Liver (tissue), 9 donors: ENCODE results near the gene AFAP1. TPM values are rescaled to one million over a fixed set of nuclear protein-coding genes. Genes with fewer than 3 reads are reported as not detected.

ENCODE experiments used
- DNase-seq: peaks from one replicate; pipeline ENCODE4 v3.0.0-alpha.2; 2017; ENCODE audit warnings: low spot score
- H3K27ac ChIP-seq, 2 donors: one replicate each; pipeline ENCODE4 v1.7.0; 2013; ENCODE audit warnings: inconsistent platforms in 2 of 2, low read length in 2 of 2, control low read depth in 1 of 2, low read depth in 1 of 2, mild to moderate bottlenecking in 1 of 2
- H3K27me3 ChIP-seq, 4 donors: one replicate each; pipeline versions ENCODE4 v1.6.1 to v1.7.0; 2013; ENCODE audit warnings: low read length in 3 of 4, inconsistent platforms in 1 of 4, mild to moderate bottlenecking in 1 of 4, moderate library complexity in 1 of 4; ENCODE audit not compliant: control insufficient read depth in 4 of 4, insufficient read depth in 4 of 4
- H3K36me3 ChIP-seq, 4 donors: one replicate each; pipeline versions ENCODE4 v1.6.1 to v1.7.0; 2013; ENCODE audit warnings: low read length in 3 of 4, mild to moderate bottlenecking in 3 of 4, low read depth in 1 of 4, moderate library complexity in 1 of 4; ENCODE audit not compliant: control insufficient read depth in 4 of 4, insufficient read depth in 3 of 4
- H3K4me1 ChIP-seq, 4 donors: one replicate each; pipeline versions ENCODE4 v1.6.1 to v1.7.0; 2013; ENCODE audit warnings: low read length in 3 of 4, mild to moderate bottlenecking in 3 of 4, moderate library complexity in 1 of 4; ENCODE audit not compliant: control insufficient read depth in 4 of 4, insufficient read depth in 4 of 4
- H3K4me3 ChIP-seq, 3 donors: one replicate each; pipeline versions ENCODE4 v1.6.1 to v1.7.0; 2013; ENCODE audit warnings: low read length in 3 of 3, control low read depth in 1 of 3, low read depth in 1 of 3, mild to moderate bottlenecking in 1 of 3
- H3K9ac ChIP-seq, 2 donors: one replicate each; pipeline ENCODE4 v1.7.0; 2013; ENCODE audit warnings: low read length in 2 of 2, mild to moderate bottlenecking in 2 of 2, moderate library complexity in 2 of 2, control low read depth in 1 of 2, low read depth in 1 of 2
- H3K9me3 ChIP-seq, 4 donors: one replicate each; pipeline versions ENCODE4 v1.6.1 to v1.7.0; 2013; ENCODE audit warnings: low read length in 3 of 4; ENCODE audit not compliant: control insufficient read depth in 4 of 4
- ATF3 ChIP-seq: IDR thresholded peaks from 2 replicates; pipeline ENCODE4 v1.6.1; 2016; ENCODE audit warnings: antibody characterized with exemption
- CTCF ChIP-seq: fragments of 150-350 bp; IDR thresholded peaks from 2 replicates; pipeline ENCODE4 v1.5.1; 2017; ENCODE audit warnings: improper control_type of control experiment, low read depth, low read length; ENCODE audit not compliant: missing input control
- EGR1 ChIP-seq, 2 donors: IDR thresholded peaks; 2 replicates each; pipeline ENCODE4 v1.6.1; 2016 to 2018; ENCODE audit warnings: antibody characterized with exemption in 2 of 2, low read depth in 2 of 2
- FOXA1 ChIP-seq: IDR thresholded peaks from 2 replicates; pipeline ENCODE4 v1.6.1; 2016; ENCODE audit warnings: antibody characterized with exemption
- FOXA2 ChIP-seq: IDR thresholded peaks from 2 replicates; pipeline ENCODE4 v1.6.1; 2016; ENCODE audit warnings: antibody characterized with exemption
- HNF4A ChIP-seq, 2 donors: conservative IDR thresholded peaks; 2 replicates each; pipeline ENCODE4 v1.6.1; 2016; ENCODE audit warnings: antibody characterized with exemption in 2 of 2, mild to moderate bottlenecking in 2 of 2
- HNF4G ChIP-seq: IDR thresholded peaks from 2 replicates; pipeline ENCODE4 v1.6.1; 2016; ENCODE audit warnings: antibody characterized with exemption
- JUND ChIP-seq, 2 donors: IDR thresholded peaks; 2 replicates each; pipeline ENCODE4 v1.6.1; 2016; ENCODE audit warnings: antibody characterized with exemption in 2 of 2
- MAX ChIP-seq: IDR thresholded peaks from 2 replicates; pipeline ENCODE4 v1.6.1; 2016; ENCODE audit warnings: antibody characterized with exemption
- NR2F2 ChIP-seq: IDR thresholded peaks from 2 replicates; pipeline ENCODE4 v1.6.1; 2016; ENCODE audit warnings: antibody characterized with exemption
- RAD21 ChIP-seq, 2 donors: IDR thresholded peaks; 2 replicates each; pipeline ENCODE4 v1.6.1; 2016; ENCODE audit warnings: antibody characterized with exemption in 2 of 2, mild to moderate bottlenecking in 2 of 2
- REST ChIP-seq: IDR thresholded peaks from 2 replicates; pipeline ENCODE4 v1.6.1; 2016; ENCODE audit warnings: antibody characterized with exemption, mild to moderate bottlenecking
- RXRA ChIP-seq, 2 donors: IDR thresholded peaks; 2 replicates each; pipeline ENCODE4 v1.6.1; 2017 to 2018; ENCODE audit warnings: antibody characterized with exemption in 2 of 2, mild to moderate bottlenecking in 1 of 2
- SP1 ChIP-seq: IDR thresholded peaks from 2 replicates; pipeline ENCODE4 v1.6.1; 2018; ENCODE audit warnings: antibody characterized with exemption, mild to moderate bottlenecking
- TAF1 ChIP-seq: conservative IDR thresholded peaks from 2 replicates; pipeline ENCODE4 v1.6.1; 2016; ENCODE audit warnings: antibody characterized with exemption, mild to moderate bottlenecking
- YY1 ChIP-seq: IDR thresholded peaks from 2 replicates; pipeline ENCODE4 v1.6.1; 2016; ENCODE audit warnings: antibody characterized with exemption, mild to moderate bottlenecking
- WGBS: extraction: QIAGEN DNeasy Blood & Tissue Kit; methylation state at CpG from one replicate; pipeline ENCODE4 v1.1.7; 2013; 5-methylcytosine and 5-hydroxymethylcytosine counted together
- polyA plus RNA-seq, 2 donors: library from polyadenylated mRNA; stranded (reverse) in 1 of 2; unstranded in 1 of 2; fragments of 200-250 nt in 1 of 2; fragments of >200 nt in 1 of 2; fragmentation: Nextera tagmentation in 1 of 2; extraction: Ambion mirVana in 1 of 2; gene quantifications; one replicate each; pipeline versions ENCODE4 v1.2.1 to v1.2.3, GENCODE V29; 2013 to 2015
- total RNA-seq, 2 donors: library from RNA; depleted of rRNA; stranded (reverse); fragments of >200 nt; gene quantifications; one replicate each; pipeline ENCODE4 v1.2.3, GENCODE V29; 2014
- donor health status: healthy.
- donor health status: healthy.
- donor health status: healthy.
- donor health status: healthy.
- donor health status: healthy.

AFAP1 gene
- total and polyA plus RNA-seq, 4 donors, result 0.40 to 3.2 (median 1.6) TPM

- Histone ChIP-seq H3K27me3 (no peaks in the 10 kb centered on the region), H3K36me3 (no peaks in the 10 kb centered on the region), H3K4me1 (no peaks in the 10 kb centered on the region), H3K9me3 (no peaks in the 10 kb centered on the region), H3K4me3 (no peak overlapping the region), H3K27ac (no peak overlapping the region), H3K9ac (no peak overlapping the region)
- TF ChIP-seq RXRA (IDR thresholded peaks at IDR 0.05) (no peak), HNF4A (conservative IDR thresholded peaks at IDR 0.05) (no peak), ATF3 (no peak), FOXA1 (no peak), REST (no peak), YY1 (no peak), MAX (no peak), FOXA2 (no peak), RAD21 (IDR thresholded peaks at IDR 0.05) (no peak), NR2F2 (no peak), JUND (IDR thresholded peaks at IDR 0.05) (no peak)
- WGBS, result 90% methylated on average over 12 of the region's 12 CpGs
- DNase-seq, result no peak
These were observed 174.0 kb downstream of the AFAP1 start for GRCh38 chr4:7765666-7766065.

GRCh38 chr4:7764466-7764865 is 175.2 kb downstream of the AFAP1 start:
- Histone ChIP-seq H3K9me3 (no peaks in the 10 kb centered on the region), H3K36me3 (no peaks in the 10 kb centered on the region), H3K27ac (no peak overlapping the region), H3K9ac (no peak overlapping the region), H3K27me3 (no peaks in the 10 kb centered on the region), H3K4me3 (no peak overlapping the region), H3K4me1 (no peaks in the 10 kb centered on the region)
- no peak for DNase-seq
- 84% methylated on average over 5 of the region's 5 CpGs for WGBS
- TF ChIP-seq EGR1 (IDR thresholded peaks at IDR 0.05; ENCODE audit: low read depth in 2 of 2) (no peak), MAX (no peak), RAD21 (IDR thresholded peaks at IDR 0.05) (no peak), FOXA1 (no peak)

GRCh38 chr4:7763788-7764187 is 175.9 kb downstream of the AFAP1 start:
- no peak overlapping the region for H3K27ac ChIP-seq
- H3K4me1 ChIP-seq, result no peaks in the 10 kb centered on the region
- WGBS, result 88% methylated on average over 10 of the region's 10 CpGs
- no peaks in the 10 kb centered on the region for H3K36me3 ChIP-seq
- no peak for DNase-seq
- H3K4me3 ChIP-seq, result no peak overlapping the region
- H3K9ac ChIP-seq, result no peak overlapping the region
- no peaks in the 10 kb centered on the region for H3K27me3 ChIP-seq
- H3K9me3 ChIP-seq, result no peaks in the 10 kb centered on the region
- TF ChIP-seq HNF4A (conservative IDR thresholded peaks at IDR 0.05) (no peak), EGR1 (IDR thresholded peaks at IDR 0.05; ENCODE audit: low read depth in 2 of 2) (no peak), HNF4G (no peak), ATF3 (no peak), CTCF (no peak), REST (no peak), TAF1 (no peak), YY1 (no peak), SP1 (no peak), FOXA1 (no peak)
